HepG2 (cell line): ENCODE data around the gene VWA3A. TPM values are rescaled to one million over a fixed set of nuclear protein-coding genes. Genes with fewer than 3 reads are reported as not detected.

Source experiments
- GTF2F1 ChIP-seq: fragments of 150-350 bp; IDR thresholded peaks from 2 replicates; pipeline ENCODE4 v1.6.1; 2014; ENCODE audit warnings: low read length
- HMG20B ChIP-seq: conservative IDR thresholded peaks from 2 replicates; pipeline ENCODE4 v1.6.1; 2016; ENCODE audit warnings: missing genetic modification reagents, missing compliant biosample characterization
- HOXA9 ChIP-seq: sonication (generic); formaldehyde crosslinking; IDR thresholded peaks from 2 replicates; pipeline ENCODE4 v1.8.1; 2022; ENCODE audit warnings: missing genetic modification reagents, mild to moderate bottlenecking, moderate library complexity, borderline replicate concordance
- KAT8 ChIP-seq: IDR thresholded peaks from 2 replicates; pipeline ENCODE4 v1.6.1; 2016; ENCODE audit warnings: missing genetic modification reagents, missing compliant biosample characterization
- SATB2 ChIP-seq: sonication (generic); formaldehyde crosslinking; IDR thresholded peaks from 2 replicates; pipeline ENCODE4 v1.5.0; 2020; ENCODE audit warnings: missing genetic modification reagents
- ZFP41 ChIP-seq: sonication (generic); formaldehyde crosslinking; IDR thresholded peaks from 2 replicates; pipeline ENCODE4 v1.4.0; 2020; ENCODE audit warnings: mild to moderate bottlenecking, missing genetic modification reagents, borderline replicate concordance
- ZNF230 ChIP-seq: sonication (generic); formaldehyde crosslinking; IDR thresholded peaks from 2 replicates; pipeline ENCODE4 v1.4.0; 2020; ENCODE audit warnings: mild to moderate bottlenecking, missing genetic modification reagents
- ZNF460 ChIP-seq: sonication (generic); formaldehyde crosslinking; IDR thresholded peaks from 2 replicates; pipeline ENCODE4 v1.5.1; 2020; ENCODE audit warnings: missing genetic modification reagents, mild to moderate bottlenecking, borderline replicate concordance
- ZNF746 ChIP-seq: sonication (generic); formaldehyde crosslinking; IDR thresholded peaks from 2 replicates; pipeline ENCODE4 v1.8.0; 2022; ENCODE audit warnings: mild to moderate bottlenecking, missing genetic modification reagents
- polyA plus RNA-seq, 8 experiments: library from polyadenylated mRNA; depleted of rRNA in 3 of 8; stranded (reverse) in 7 of 8; unstranded in 1 of 8; fragments of >200 nt; fragmentation: Illumina TruSeq in 4 of 8; extraction: Trizol in 4 of 8; gene quantifications; 2 replicates each; pipeline versions ENCODE4 v1.2.1 to v1.2.3, GENCODE V29; 2011 to 2016; ENCODE audit warnings: low read depth in 4 of 8, missing spikeins in 1 of 8, mixed read lengths in 1 of 8; ENCODE audit not compliant: insufficient read depth in 1 of 8
- total RNA-seq, 5 experiments: library from RNA; depleted of rRNA; stranded (reverse); fragments of >200 nt; fragmentation: Illumina TruSeq; extraction: Trizol; gene quantifications; 2 replicates each; pipeline ENCODE4 v1.2.3, GENCODE V29; 2016; ENCODE audit warnings: low read depth in 1 of 5
- TF ChIP-seq, protein P1 (sequence below): sonication (generic); formaldehyde crosslinking; IDR thresholded peaks from 2 replicates; pipeline ENCODE4 v1.4.0; 2020; ENCODE audit warnings: missing genetic modification reagents, mild to moderate bottlenecking, borderline replicate concordance
- TF ChIP-seq, protein P2 (sequence below): sonication (generic); formaldehyde crosslinking; IDR thresholded peaks from one replicate; pipeline ENCODE4 v1.5.1; 2020; ENCODE audit warnings: mild to moderate bottlenecking, missing genetic modification reagents; ENCODE audit errors: not compliant biosample characterization
- TF ChIP-seq, protein P3 (sequence below): sonication (generic); formaldehyde crosslinking; IDR thresholded peaks from 2 replicates; pipeline ENCODE4 v1.8.0; 2023; ENCODE audit warnings: mild to moderate bottlenecking, missing genetic modification reagents
- TF ChIP-seq, protein P4 (sequence below): sonication (generic); formaldehyde crosslinking; IDR thresholded peaks from 2 replicates; pipeline ENCODE4 v1.4.0; 2020; ENCODE audit warnings: missing genetic modification reagents
- TF ChIP-seq, protein P5 (sequence below): sonication (generic); formaldehyde crosslinking; IDR thresholded peaks from 2 replicates; pipeline ENCODE4 v1.5.1; 2020; ENCODE audit warnings: missing genetic modification reagents, mild to moderate bottlenecking, borderline replicate concordance

VWA3A gene
- total and polyA plus RNA-seq, 2 of the 13 experiments (the other 11 are each of a cell fraction or from before 2014, with no cell fraction given) = 0.03 to 0.07 TPM

DNA sequence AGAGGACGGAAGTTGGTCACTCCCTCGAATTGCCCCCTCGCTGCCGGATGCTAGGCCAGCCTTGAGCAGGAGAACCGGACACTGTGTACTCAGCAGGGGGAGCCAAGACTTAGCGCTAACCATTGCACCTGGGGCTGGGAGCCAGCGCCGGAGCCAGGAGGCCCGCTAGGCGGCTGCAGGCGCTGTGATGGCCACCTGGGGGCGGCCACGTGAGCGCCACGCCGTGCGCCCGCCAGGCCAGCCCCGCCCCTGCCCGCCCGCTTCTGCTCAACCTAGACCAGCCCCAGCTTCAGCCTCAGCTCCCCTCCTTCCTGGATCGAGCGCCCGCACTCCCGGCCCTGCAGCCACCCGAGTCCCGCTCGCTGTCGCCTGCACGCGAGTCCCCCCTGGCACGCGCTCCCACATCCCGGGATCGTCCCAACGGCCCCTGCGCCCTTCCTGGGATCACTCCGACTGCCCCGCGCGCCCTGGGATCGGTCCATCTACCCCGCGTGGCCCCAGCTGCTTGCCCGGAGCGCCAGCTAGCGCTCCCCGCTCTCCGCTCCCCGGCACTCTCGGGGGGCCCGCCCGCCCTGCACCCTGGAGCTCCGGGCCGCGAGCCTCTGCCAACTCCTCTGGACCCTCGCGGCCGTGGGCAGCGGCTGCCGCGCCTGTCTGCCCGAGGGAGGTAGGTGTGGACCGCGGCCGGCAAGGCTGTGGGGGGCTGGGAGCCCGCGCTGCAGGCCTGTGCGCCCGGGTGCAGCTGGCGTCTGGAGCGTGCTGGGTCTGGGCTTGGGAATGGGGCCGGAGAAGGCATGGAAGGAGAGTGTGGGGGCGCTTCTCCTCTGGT, 113.9 kb downstream of the VWA3A start, which contains the start of gene EEF2K (continued):
- TF ChIP-seq, protein P1, sequence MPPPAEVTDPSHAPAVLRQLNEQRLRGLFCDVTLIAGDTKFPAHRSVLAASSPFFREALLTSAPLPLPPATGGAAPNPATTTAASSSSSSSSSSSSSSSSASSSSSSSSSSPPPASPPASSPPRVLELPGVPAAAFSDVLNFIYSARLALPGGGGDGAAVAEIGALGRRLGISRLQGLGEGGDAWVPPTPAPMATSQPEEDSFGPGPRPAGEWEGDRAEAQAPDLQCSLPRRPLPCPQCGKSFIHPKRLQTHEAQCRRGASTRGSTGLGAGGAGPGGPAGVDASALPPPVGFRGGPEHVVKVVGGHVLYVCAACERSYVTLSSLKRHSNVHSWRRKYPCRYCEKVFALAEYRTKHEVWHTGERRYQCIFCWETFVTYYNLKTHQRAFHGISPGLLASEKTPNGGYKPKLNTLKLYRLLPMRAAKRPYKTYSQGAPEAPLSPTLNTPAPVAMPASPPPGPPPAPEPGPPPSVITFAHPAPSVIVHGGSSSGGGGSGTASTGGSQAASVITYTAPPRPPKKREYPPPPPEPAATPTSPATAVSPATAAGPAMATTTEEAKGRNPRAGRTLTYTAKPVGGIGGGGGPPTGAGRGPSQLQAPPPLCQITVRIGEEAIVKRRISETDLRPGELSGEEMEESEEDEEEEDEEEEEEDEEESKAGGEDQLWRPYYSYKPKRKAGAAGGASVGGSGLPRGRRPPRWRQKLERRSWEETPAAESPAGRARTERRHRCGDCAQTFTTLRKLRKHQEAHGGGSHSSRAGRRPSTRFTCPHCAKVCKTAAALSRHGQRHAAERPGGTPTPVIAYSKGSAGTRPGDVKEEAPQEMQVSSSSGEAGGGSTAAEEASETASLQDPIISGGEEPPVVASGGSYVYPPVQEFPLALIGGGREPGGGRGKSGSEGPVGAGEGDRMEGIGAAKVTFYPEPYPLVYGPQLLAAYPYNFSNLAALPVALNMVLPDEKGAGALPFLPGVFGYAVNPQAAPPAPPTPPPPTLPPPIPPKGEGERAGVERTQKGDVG (CRISPR knock-in tag) = peak; percentile 89; the same call in 1 of the 2 replicates
- TF ChIP-seq KAT8 (CRISPR knock-in tag) (peak; percentile 92), HMG20B (CRISPR knock-in tag) (peak; percentile 86), ZNF746 (peak; percentile 89), SATB2 (CRISPR knock-in tag) (peak; percentile 48; the same call in 1 of the 2 replicates), ZNF230 (CRISPR knock-in tag) (peak; percentile 94), GTF2F1 (no peak), ZNF460 (CRISPR knock-in tag) (no peak; the same call in 1 of the 2 replicates), HOXA9 (0 out of 2 replicates have a peak, but pooled peaks have one; percentile 83), ZFP41 (CRISPR knock-in tag) (peak; percentile 95)
- TF ChIP-seq, protein P2, sequence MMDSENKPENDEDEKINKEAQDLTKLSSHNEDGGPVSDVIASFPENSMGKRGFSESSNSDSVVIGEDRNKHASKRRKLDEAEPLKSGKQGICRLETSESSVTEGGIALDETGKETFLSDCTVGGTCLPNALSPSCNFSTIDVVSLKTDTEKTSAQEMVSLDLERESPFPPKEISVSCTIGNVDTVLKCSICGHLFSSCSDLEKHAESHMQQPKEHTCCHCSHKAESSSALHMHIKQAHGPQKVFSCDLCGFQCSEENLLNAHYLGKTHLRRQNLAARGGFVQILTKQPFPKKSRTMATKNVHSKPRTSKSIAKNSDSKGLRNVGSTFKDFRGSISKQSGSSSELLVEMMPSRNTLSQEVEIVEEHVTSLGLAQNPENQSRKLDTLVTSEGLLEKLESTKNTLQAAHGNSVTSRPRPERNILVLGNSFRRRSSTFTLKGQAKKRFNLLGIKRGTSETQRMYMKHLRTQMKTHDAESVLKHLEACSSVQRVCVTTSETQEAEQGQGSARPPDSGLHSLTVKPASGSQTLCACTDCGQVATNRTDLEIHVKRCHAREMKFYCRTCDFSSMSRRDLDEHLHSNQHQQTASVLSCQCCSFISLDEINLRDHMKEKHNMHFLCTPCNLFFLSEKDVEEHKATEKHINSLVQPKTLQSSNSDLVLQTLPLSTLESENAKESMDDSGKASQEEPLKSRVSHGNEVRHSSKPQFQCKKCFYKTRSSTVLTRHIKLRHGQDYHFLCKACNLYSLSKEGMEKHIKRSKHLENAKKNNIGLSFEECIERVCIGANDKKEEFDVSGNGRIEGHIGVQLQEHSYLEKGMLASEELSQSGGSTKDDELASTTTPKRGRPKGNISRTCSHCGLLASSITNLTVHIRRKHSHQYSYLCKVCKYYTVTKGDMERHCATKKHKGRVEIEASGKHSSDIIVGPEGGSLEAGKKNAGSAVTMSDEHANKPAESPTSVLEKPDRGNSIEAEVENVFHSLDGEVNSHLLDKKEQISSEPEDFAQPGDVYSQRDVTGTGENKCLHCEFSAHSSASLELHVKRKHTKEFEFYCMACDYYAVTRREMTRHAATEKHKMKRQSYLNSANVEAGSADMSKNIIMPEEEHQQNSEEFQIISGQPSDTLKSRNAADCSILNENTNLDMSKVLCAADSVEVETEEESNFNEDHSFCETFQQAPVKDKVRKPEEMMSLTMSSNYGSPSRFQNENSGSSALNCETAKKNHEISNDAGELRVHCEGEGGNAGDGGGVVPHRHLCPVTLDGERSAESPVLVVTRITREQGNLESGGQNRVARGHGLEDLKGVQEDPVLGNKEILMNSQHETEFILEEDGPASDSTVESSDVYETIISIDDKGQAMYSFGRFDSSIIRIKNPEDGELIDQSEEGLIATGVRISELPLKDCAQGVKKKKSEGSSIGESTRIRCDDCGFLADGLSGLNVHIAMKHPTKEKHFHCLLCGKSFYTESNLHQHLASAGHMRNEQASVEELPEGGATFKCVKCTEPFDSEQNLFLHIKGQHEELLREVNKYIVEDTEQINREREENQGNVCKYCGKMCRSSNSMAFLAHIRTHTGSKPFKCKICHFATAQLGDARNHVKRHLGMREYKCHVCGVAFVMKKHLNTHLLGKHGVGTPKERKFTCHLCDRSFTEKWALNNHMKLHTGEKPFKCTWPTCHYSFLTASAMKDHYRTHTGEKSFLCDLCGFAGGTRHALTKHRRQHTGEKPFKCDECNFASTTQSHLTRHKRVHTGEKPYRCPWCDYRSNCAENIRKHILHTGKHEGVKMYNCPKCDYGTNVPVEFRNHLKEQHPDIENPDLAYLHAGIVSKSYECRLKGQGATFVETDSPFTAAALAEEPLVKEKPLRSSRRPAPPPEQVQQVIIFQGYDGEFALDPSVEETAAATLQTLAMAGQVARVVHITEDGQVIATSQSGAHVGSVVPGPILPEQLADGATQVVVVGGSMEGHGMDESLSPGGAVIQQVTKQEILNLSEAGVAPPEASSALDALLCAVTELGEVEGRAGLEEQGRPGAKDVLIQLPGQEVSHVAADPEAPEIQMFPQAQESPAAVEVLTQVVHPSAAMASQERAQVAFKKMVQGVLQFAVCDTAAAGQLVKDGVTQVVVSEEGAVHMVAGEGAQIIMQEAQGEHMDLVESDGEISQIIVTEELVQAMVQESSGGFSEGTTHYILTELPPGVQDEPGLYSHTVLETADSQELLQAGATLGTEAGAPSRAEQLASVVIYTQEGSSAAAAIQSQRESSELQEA (CRISPR knock-in tag) = peak; percentile 79
- TF ChIP-seq, protein P3, sequence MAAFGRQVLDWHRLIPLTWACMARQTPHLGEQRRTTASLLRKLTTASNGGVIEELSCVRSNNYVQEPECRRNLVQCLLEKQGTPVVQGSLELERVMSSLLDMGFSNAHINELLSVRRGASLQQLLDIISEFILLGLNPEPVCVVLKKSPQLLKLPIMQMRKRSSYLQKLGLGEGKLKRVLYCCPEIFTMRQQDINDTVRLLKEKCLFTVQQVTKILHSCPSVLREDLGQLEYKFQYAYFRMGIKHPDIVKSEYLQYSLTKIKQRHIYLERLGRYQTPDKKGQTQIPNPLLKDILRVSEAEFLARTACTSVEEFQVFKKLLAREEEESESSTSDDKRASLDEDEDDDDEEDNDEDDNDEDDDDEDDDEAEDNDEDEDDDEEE (CRISPR knock-in tag) = peak; percentile 100
- TF ChIP-seq, protein P4, sequence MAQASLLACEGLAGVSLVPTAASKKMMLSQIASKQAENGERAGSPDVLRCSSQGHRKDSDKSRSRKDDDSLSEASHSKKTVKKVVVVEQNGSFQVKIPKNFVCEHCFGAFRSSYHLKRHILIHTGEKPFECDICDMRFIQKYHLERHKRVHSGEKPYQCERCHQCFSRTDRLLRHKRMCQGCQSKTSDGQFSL (CRISPR knock-in tag) = peak; percentile 29; the same call in 1 of the 2 replicates
- TF ChIP-seq, protein P5, sequence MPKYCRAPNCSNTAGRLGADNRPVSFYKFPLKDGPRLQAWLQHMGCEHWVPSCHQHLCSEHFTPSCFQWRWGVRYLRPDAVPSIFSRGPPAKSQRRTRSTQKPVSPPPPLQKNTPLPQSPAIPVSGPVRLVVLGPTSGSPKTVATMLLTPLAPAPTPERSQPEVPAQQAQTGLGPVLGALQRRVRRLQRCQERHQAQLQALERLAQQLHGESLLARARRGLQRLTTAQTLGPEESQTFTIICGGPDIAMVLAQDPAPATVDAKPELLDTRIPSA = no peak
